ENCODE data around the gene RRP15.

The RRP15 gene

DNA sequence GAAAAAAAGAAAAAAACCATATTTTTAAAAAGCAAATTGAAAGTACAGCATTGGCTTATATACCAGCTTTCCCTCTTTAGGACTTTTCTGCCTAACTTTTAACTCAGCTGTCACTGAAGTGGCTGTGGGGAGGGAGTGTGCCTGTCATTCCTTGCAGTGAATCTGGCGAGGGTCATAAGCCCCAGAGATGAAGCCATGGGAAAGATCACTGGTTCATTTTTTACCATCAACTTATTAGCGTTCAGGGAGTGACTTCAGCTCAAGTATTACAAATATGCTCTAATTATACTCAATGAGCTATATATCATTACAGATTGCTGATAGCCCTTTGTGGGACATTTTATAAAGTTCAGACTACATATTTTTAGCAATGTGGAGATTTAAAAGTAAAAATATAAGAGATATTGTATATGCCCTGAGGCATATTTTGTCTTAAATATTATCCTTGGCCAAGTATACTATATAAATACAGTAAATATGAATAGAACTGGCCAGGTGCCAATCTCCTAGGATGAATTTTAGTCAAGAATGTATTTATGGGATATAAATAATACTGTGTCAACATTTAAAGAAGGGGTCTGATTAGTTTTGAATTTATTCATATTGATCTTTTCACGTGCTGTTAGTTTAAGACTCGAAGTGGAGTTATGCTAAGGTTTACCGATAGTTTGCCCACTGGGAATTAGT, 64.4 kb downstream of the RRP15 start:
- DNase-seq (ENCODE audit: low read depth, low spot score) = no peak
- POLR2A ChIA-PET = interaction anchor here (0.5 to 2.5 kb wide), 3 partner anchors 147 to 357 kb away, joined by 3 to 5 read pairs (median 3); no protein-coding TSS in a partner anchor
- TF ChIP-seq, protein P1, sequence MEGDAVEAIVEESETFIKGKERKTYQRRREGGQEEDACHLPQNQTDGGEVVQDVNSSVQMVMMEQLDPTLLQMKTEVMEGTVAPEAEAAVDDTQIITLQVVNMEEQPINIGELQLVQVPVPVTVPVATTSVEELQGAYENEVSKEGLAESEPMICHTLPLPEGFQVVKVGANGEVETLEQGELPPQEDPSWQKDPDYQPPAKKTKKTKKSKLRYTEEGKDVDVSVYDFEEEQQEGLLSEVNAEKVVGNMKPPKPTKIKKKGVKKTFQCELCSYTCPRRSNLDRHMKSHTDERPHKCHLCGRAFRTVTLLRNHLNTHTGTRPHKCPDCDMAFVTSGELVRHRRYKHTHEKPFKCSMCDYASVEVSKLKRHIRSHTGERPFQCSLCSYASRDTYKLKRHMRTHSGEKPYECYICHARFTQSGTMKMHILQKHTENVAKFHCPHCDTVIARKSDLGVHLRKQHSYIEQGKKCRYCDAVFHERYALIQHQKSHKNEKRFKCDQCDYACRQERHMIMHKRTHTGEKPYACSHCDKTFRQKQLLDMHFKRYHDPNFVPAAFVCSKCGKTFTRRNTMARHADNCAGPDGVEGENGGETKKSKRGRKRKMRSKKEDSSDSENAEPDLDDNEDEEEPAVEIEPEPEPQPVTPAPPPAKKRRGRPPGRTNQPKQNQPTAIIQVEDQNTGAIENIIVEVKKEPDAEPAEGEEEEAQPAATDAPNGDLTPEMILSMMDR (IDR thresholded peaks at IDR 0.05; ENCODE audit: insufficient read depth, low read length, missing control alignments) = no peak
- peak overlapping the region; percentile 75 for H3K4me3 ChIP-seq (ENCODE audit: low read depth, low read length)
- CTCF ChIA-PET = interaction anchor here (1.1 to 1.5 kb wide), 3 partner anchors 10 to 144 kb away, joined by 3 to 5 read pairs (median 3); no protein-coding TSS in a partner anchor

DNA sequence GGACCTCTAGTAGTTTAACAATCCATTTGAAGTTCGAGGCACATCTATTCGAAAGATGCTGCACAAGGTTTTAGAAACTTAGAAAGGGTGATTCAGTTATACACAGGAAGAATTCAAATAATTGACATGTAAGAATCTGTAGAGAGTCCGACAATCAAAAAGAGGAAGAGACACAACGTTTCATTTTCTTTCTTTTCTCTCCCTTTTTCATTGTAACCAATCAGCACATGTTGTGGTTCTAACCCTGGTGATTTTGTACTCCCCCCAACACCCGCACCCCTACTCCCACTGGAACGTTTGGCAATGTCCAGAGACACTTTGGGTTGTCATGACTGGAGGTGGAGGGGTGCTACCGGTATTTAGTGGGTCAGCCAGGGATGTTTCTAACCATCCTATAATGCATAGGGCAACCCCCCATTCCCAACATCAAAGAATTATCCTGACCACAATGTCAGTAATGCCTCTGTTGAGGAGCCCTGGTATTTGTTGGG, 65.0 kb downstream of the RRP15 start:
- no peak for DNase-seq (ENCODE audit: low read depth, low spot score)
- ChIA-PET POLR2A (no interaction called here), CTCF (interaction anchor here (1.0 to 1.5 kb wide), 3 partner anchors 11 to 143 kb away, joined by 3 to 5 read pairs (median 3); no protein-coding TSS in a partner anchor)
- peak overlapping the region; percentile 30 for H3K4me3 ChIP-seq (ENCODE audit: low read depth, low read length)
- TF ChIP-seq, protein P1 (IDR thresholded peaks at IDR 0.05; ENCODE audit: insufficient read depth, low read length, missing control alignments) = no peak

DNA sequence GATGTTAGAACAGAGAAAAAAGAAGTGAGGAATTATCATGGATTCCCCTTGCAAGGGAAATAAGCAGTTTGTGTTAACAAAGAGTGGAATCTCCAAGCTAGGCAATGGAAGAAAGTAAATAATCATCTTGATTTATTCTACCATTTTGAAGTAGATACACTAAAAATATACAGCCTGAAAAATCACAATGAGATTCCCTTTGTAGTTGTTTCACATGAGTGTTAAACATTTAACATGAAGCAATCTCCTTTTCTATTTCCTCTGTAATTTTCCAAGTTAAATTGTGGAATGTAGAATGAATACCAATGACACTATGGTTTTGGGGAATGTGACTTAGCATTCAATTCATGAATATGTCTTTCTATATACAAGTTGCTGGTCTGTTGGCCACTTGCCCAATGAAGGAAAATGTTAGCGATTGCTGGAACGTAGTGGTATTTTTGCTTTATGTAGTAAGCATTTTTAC, 65.7 kb downstream of the RRP15 start:
- peak; percentile 87 for DNase-seq (ENCODE audit: low read depth, low spot score)
- H3K4me3 ChIP-seq (ENCODE audit: low read depth, low read length) = peak overlapping the region; percentile 31
- ChIA-PET POLR2A (no interaction called here), CTCF (interaction anchor here (1.0 to 1.1 kb wide), 2 partner anchors 52 to 195 kb away, joined by 3 read pairs; no protein-coding TSS in a partner anchor)
- TF ChIP-seq, protein P1 (IDR thresholded peaks at IDR 0.05; ENCODE audit: insufficient read depth, low read length, missing control alignments) = no peak

DNA sequence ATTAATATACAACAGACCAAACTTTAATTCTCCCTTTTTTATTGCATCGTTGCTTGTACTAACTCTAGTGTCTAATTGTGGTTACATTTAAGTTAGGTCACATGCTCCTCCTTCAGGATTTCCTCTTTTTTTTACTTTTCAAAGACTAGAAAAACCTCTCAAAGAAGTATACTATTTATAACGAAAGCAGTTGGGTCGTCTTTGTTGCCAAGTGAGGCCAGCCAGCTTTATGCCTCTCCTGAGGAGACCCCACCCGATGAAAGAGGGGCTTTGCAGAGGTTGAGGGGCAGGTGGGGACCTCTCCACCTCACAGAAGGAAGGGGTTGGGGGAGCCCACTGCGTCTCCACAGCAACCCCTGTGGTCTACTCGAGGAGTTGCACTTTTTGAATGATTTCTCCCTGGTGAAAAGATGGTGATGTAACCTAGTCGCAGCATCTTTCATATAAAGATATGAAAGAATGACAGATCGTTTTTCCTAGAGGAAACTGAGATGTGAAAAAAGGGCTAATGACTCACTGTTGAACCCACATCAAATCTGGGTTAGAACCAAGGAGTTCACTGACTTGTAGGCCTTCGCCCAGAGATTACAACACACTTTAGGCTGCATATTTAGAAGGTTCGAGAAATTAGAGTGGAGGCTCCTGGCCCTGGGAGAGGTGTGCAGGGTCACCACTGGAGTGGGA, 66.4 kb downstream of the RRP15 start:
- CTCF ChIA-PET = interaction anchor here (1.1 to 3.2 kb wide), 2 partner anchors 12 to 195 kb away, joined by 3 to 17 read pairs; no protein-coding TSS in a partner anchor
- POLR2A ChIA-PET = no interaction called here
- no peak for DNase-seq (ENCODE audit: low read depth, low spot score)
- TF ChIP-seq, protein P1 (IDR thresholded peaks at IDR 0.05; ENCODE audit: insufficient read depth, low read length, missing control alignments) = peak; percentile 20
- H3K4me3 ChIP-seq (ENCODE audit: low read depth, low read length) = peak overlapping the region; percentile 31

DNA sequence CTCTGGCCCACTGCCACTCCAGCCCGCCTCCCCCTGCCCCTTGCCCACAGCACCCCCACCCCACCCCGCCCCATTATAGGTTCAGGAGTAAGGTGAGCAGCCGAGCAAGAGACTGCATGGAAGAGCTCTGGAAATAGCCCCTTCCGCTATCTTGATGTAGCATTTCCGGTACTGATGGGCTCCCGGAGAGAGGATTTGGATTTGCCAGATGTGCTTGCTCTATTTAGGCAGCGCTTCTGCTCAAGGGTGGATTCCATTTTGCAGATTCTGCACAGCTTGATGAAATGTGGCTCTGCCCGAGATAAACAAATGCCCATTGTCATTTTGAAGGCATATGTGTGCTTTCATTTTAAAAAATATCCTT, 67.0 kb downstream of the RRP15 start:
- H3K4me3 ChIP-seq (ENCODE audit: low read depth, low read length) = no peak overlapping the region
- ChIA-PET CTCF (interaction anchor here (3.2 kb wide), 1 partner anchor 11 kb away, joined by 17 read pairs; no protein-coding TSS in a partner anchor), POLR2A (no interaction called here)
- TF ChIP-seq, protein P1 (IDR thresholded peaks at IDR 0.05; ENCODE audit: insufficient read depth, low read length, missing control alignments) = no peak
- DNase-seq (ENCODE audit: low read depth, low spot score) = no peak

DNA sequence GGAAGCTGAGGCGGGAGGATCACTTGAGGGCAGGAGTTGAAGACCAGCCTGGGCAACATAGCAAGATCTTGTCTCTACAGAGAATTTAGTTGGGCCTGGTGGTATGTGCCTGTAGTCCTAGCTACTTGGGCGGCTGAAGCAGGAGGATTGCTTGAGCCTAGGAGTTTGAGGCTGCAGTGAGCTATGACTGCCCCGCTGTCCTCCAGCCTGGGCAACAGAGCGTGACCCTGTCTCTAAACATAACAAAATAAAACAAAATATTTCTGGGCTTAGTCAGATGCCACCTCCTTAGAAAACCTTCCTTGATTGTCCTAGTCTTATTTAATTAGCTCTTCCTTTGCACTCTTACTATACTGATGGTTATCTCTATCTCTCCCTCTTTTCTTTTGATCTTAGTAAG, 68.6 kb downstream of the RRP15 start:
- ChIA-PET POLR2A (no interaction called here), CTCF (interaction anchor here (0.6 to 3.2 kb wide), 5 partner anchors 10 to 199 kb away, joined by 3 to 17 read pairs (median 4); no protein-coding TSS in a partner anchor)
- TF ChIP-seq, protein P1 (IDR thresholded peaks at IDR 0.05; ENCODE audit: insufficient read depth, low read length, missing control alignments) = no peak

More for the DNA sequence above, 68.6 kb downstream of the RRP15 start:
- no peak overlapping the region for H3K4me3 ChIP-seq (ENCODE audit: low read depth, low read length)
- DNase-seq (ENCODE audit: low read depth, low spot score) = no peak
